MM.1S (cell line): ENCODE measurements around the gene ZC2HC1C.

ENCODE experiments used
- CTCF ChIP-seq: fragments of 300-600 bp; sonication (generic); IDR thresholded peaks from 2 replicates; pipeline ENCODE4 v1.5.1; 2016; ENCODE audit warnings: antibody characterized with exemption, low read length, mixed read lengths
- EZH2 ChIP-seq: fragments of 300-600 bp; sonication (generic); optimal IDR thresholded peaks from 2 replicates; pipeline ENCODE3; 2017; ENCODE audit warnings: low read depth, mild to moderate bottlenecking, antibody characterized with exemption, low read length, mixed read lengths

GRCh38 chr14:75069811-75070145, 337 bp downstream of the ZC2HC1C start:
- TF ChIP-seq CTCF (no peak), EZH2 (no peak)
